ENCODE data around the gene ZNF367. TPM values are rescaled to one million over a fixed set of nuclear protein-coding genes. Genes with fewer than 3 reads are reported as not detected.

ZNF367 gene
- total RNA-seq, 4 donors from 2014 or later: 2.2 to 7.1 (median 4.6) TPM

DNA sequence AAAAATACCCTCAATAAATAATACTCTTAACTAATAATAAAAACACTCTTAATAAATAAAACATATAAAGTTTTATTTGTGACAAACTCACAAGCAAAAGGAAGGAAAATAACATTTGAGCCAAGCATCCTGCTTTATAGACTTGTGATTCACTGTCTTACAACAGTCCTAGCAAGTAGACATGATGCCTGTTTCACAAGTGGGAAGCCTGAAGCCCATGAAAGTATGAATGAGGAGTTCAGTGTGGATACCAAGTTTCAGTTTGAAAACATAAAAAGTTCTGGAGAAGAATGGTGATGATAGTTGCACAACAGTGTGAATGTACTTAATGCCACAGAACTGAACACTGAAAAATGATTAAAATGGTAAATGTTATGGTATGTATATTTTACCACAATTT lies 42.7 kb upstream of the ZNF367 start:
- Histone ChIP-seq H3K27me3 (no peaks in the 10 kb centered on the region), H3K4me1 (no peaks in the 10 kb centered on the region), H3K9me3 (no peaks in the 10 kb centered on the region), H3K4me3 (no peak overlapping the region), H3K27ac (peak overlapping the region in 1 of 4 donors; percentile 13), H3K36me3 (peaks cover 0 to 18% (median 0%) of the 10 kb centered on the region in 3 donors)
- TF ChIP-seq, protein P1, sequence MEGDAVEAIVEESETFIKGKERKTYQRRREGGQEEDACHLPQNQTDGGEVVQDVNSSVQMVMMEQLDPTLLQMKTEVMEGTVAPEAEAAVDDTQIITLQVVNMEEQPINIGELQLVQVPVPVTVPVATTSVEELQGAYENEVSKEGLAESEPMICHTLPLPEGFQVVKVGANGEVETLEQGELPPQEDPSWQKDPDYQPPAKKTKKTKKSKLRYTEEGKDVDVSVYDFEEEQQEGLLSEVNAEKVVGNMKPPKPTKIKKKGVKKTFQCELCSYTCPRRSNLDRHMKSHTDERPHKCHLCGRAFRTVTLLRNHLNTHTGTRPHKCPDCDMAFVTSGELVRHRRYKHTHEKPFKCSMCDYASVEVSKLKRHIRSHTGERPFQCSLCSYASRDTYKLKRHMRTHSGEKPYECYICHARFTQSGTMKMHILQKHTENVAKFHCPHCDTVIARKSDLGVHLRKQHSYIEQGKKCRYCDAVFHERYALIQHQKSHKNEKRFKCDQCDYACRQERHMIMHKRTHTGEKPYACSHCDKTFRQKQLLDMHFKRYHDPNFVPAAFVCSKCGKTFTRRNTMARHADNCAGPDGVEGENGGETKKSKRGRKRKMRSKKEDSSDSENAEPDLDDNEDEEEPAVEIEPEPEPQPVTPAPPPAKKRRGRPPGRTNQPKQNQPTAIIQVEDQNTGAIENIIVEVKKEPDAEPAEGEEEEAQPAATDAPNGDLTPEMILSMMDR (IDR thresholded peaks at IDR 0.05): no peak
- no peak for TF ChIP-seq POLR2A (IDR thresholded peaks at IDR 0.05)
- no peak for DNase-seq
- intact Hi-C loops (cut with DNase I): no loop called here

DNA sequence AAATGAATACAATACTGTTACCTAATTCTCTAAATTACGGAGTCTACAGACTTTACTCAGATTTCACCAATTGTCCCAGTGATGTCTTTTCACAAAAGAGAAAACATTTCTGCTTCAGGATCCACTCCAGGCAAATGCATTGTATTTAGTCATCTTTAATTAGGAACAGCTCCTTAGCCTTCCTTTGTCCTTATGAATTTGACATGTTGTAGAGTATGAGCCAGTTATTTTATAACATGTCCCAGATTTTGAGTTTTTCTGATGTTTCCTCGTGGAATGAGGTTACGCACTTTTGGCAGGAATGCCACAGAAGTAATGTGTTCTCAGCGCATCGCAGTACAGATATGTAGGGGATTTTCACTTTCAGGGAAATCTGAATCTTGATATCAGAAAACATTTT lies 42.3 kb upstream of the ZNF367 start:
- no peak for TF ChIP-seq POLR2A (IDR thresholded peaks at IDR 0.05)
- TF ChIP-seq, protein P1 (IDR thresholded peaks at IDR 0.05): no peak
- Histone ChIP-seq H3K27ac (peak overlapping the region in 1 of 4 donors; percentile 13), H3K9me3 (no peaks in the 10 kb centered on the region), H3K27me3 (no peaks in the 10 kb centered on the region), H3K36me3 (peaks cover 0 to 14% (median 0%) of the 10 kb centered on the region in 3 donors), H3K4me3 (no peak overlapping the region), H3K4me1 (no peaks in the 10 kb centered on the region)
- no peak for DNase-seq
- 87 to 89% methylated on average over 5 of the region's 5 CpGs for WGBS, 2 donors
- intact Hi-C loops (cut with DNase I): no loop called here

DNA sequence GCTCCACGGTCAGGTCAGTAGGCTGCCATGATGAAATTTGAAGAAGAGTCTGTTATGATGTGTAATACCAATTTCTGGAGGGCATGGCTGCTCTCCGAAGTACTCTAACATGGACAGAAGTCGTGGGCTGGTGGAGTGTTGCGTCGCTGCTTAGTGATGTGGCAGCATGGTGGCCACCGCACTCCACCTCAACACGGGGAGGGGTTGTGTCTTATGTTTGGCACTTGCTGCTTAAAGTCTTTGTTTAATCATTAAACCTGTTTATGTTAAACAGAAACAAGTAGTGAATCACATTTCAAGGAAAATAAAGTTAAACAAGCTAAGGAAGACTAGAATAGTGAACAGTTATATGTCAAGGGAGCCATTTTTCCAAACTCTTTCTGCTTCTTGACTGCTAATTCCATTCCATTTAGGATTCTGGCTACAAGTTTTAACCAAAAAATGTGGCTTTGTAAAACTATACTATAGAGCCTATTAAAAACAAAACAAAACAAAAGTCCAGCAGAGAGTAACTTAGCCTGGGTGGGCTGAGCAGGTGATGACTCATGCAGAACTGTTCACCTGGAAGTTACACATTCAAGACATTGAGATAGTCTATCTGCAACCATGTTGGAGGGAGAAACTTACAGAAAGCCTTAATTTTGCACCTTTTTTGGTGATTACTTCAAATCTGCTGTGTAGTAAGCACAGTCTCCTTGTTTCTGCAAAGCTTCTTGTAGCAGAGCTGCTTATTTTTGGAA lies 41.3 kb upstream of the ZNF367 start:
- H3K4me1 ChIP-seq: no peaks in the 10 kb centered on the region
- no peaks in the 10 kb centered on the region for H3K27me3 ChIP-seq
- H3K9me3 ChIP-seq: no peaks in the 10 kb centered on the region
- DNase-seq: no peak
- H3K4me3 ChIP-seq: no peak overlapping the region
- H3K27ac ChIP-seq: no peak overlapping the region
- TF ChIP-seq, protein P1 (IDR thresholded peaks at IDR 0.05): no peak
- TF ChIP-seq POLR2A (IDR thresholded peaks at IDR 0.05): no peak
- WGBS, 2 donors: 92 to 98% methylated on average over 7 of the region's 7 CpGs
- intact Hi-C loops (cut with DNase I): loop anchor here (10.0 kb wide), 1 partner anchor 115 kb away; no protein-coding TSS in a partner anchor
- H3K36me3 ChIP-seq: peaks cover 0 to 14% (median 0%) of the 10 kb centered on the region in 3 donors

DNA sequence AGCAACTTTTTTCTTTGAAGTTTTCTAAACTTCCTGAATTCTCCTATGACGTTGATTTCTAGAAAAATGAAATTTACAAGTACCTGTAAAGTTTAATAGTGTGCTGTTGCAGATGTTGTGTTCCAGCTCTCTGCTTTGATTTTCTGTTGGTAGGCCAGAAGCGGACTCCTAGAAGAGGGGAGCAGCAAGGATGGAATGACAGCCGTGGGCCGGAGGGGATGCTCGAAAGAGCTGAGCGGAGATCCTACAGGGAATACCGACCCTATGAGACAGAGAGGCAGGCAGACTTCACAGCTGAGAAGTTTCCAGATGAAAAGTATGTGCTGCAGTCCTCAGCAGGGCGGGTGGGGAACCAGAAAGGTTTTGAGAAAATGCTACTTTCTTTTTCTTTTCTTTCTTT lies 40.1 kb upstream of the ZNF367 start:
- TF ChIP-seq POLR2A (IDR thresholded peaks at IDR 0.05): no peak
- TF ChIP-seq, protein P1 (IDR thresholded peaks at IDR 0.05): no peak

DNA sequence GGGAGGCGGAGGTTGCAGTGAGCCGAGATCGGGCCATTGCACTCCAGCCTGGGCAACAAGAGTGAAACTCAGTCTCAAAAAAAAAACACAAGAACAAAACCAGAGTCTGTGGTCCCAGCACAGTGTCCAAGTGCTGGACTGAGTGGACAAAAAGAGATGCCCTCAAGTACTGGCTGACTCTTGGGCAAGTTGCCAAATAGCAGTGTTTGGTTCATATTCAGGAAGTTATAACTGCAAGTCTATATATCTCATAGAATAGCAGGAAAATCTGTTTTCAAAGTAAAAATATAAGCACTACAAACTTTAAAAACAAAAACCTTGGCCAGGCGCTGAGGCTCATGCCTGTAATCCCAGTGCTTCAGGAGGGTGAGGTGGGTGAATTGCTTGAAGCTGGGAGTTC lies 39.1 kb upstream of the ZNF367 start:
- DNase-seq: no peak
- 91 to 98% methylated on average over 3 to 4 of the region's 4 CpGs for WGBS, 2 donors
- no peaks in the 10 kb centered on the region for H3K9me3 ChIP-seq
- H3K4me3 ChIP-seq: no peak overlapping the region
- H3K27me3 ChIP-seq: no peaks in the 10 kb centered on the region
- intact Hi-C loops (cut with DNase I): loop anchor here (10.0 kb wide), 1 partner anchor 118 kb away; no protein-coding TSS in a partner anchor
- peaks cover 0 to 14% (median 0%) of the 10 kb centered on the region in 3 donors for H3K36me3 ChIP-seq
- no peak overlapping the region for H3K27ac ChIP-seq
- TF ChIP-seq POLR2A (IDR thresholded peaks at IDR 0.05): no peak
- TF ChIP-seq, protein P1 (IDR thresholded peaks at IDR 0.05): no peak
- peaks cover 0 to 8% (median 0%) of the 10 kb centered on the region in 3 donors for H3K4me1 ChIP-seq

More for the DNA sequence above, 40.1 kb upstream of the ZNF367 start:
- no peak for DNase-seq
- Histone ChIP-seq H3K9me3 (no peaks in the 10 kb centered on the region), H3K4me1 (peaks cover 0 to 6% (median 0%) of the 10 kb centered on the region in 3 donors), H3K36me3 (peaks cover 0 to 14% (median 0%) of the 10 kb centered on the region in 3 donors), H3K27me3 (no peaks in the 10 kb centered on the region), H3K27ac (no peak overlapping the region), H3K4me3 (no peak overlapping the region)
- WGBS, 2 donors: 87 to 98% methylated on average over 8 of the region's 8 CpGs
- intact Hi-C loops (cut with DNase I): loop anchor here (10.0 kb wide), 1 partner anchor 117 kb away; no protein-coding TSS in a partner anchor
